ENCODE results near the gene PCDH9.

- TF ChIP-seq CTCF (IDR thresholded peaks at IDR 0.05) (no peak), POLR2A (IDR thresholded peaks at IDR 0.05) (no peak)
Observed at GRCh38 chr13:66657165-66657881, 572.8 kb downstream of the PCDH9 start.
